G401.6 (cell line): Measurements from ENCODE around the gene SMO.
"Not testable (repeated sequence)": the region's sequence is repeated elsewhere in the genome, so short reads cannot be mapped to it uniquely, and the experiment has no call there.

ENCODE experiments used
- FAIRE-seq: peaks from 2 replicates; lab custom pipeline; 2012; peaks lifted over from hg19 to GRCh38; lab: Jason Lieb, UNC

Gene SMO

GRCh38 chr7:129240119-129240820, 51.8 kb downstream of the SMO start:
- no peak for FAIRE-seq

GRCh38 chr7:129244220-129244619, 55.8 kb downstream of the SMO start:
- no peak for FAIRE-seq

- no peak for FAIRE-seq
Measured at GRCh38 chr7:129245533-129245932, 57.1 kb downstream of the SMO start.

GRCh38 chr7:129247087-129247486, 58.7 kb downstream of the SMO start:
- no peak for FAIRE-seq

GRCh38 chr7:129252128-129252527, 63.7 kb downstream of the SMO start:
- no peak for FAIRE-seq

GRCh38 chr7:129252603-129253002, 64.2 kb downstream of the SMO start:
- not testable (repeated sequence) for FAIRE-seq

GRCh38 chr7:129255800-129256199, 67.4 kb downstream of the SMO start:
- FAIRE-seq = no peak

GRCh38 chr7:129256221-129256620, 67.8 kb downstream of the SMO start:
- FAIRE-seq = no peak

- no peak for FAIRE-seq
Measured at GRCh38 chr7:129257168-129257567, 68.7 kb downstream of the SMO start.

- FAIRE-seq = no peak
Measured at GRCh38 chr7:129258649-129259389, 70.4 kb downstream of the SMO start.

- no peak for FAIRE-seq
Measured at GRCh38 chr7:129262324-129262723, 73.9 kb downstream of the SMO start.
